Spleen (tissue), 7 donors: ENCODE results near the gene KRTAP5-11.
"Not testable (repeated sequence)": the region's sequence is repeated elsewhere in the genome, so short reads cannot be mapped to it uniquely, and the experiment has no call there.

Experiments used
- POLR2A ChIP-seq, 3 donors: fragments of 450-650 bp; IDR thresholded peaks; one replicate each; pipeline ENCODE4 v1.5.1; 2017; ENCODE audit warnings: antibody characterized with exemption in 3 of 3, mild to moderate bottlenecking in 1 of 3
- TF ChIP-seq, protein P1 (sequence below), 11 experiments: fragments of 200-600 bp in 7 of 11; fragments of 450-650 bp in 4 of 11; sonication (generic) in 4 of 11; IDR thresholded peaks in 8 of 11; conservative IDR thresholded peaks in 3 of 11; 1 replicate in 7 of 11; 2 replicates in 4 of 11; pipeline versions ENCODE4 v1.4.0 to v1.8.0; 2016 to 2021; ENCODE audit warnings: antibody characterized with exemption in 11 of 11, inconsistent platforms in 4 of 11, mild to moderate bottlenecking in 1 of 11
- donor health status: DM: no; HTN: no; CAD: no; lungs with moderate emphysema.
- donor health status: DM: no; HTN: no; CAD: no.
- donor health status: DM: no; HTN: no; CAD: no.

DNA sequence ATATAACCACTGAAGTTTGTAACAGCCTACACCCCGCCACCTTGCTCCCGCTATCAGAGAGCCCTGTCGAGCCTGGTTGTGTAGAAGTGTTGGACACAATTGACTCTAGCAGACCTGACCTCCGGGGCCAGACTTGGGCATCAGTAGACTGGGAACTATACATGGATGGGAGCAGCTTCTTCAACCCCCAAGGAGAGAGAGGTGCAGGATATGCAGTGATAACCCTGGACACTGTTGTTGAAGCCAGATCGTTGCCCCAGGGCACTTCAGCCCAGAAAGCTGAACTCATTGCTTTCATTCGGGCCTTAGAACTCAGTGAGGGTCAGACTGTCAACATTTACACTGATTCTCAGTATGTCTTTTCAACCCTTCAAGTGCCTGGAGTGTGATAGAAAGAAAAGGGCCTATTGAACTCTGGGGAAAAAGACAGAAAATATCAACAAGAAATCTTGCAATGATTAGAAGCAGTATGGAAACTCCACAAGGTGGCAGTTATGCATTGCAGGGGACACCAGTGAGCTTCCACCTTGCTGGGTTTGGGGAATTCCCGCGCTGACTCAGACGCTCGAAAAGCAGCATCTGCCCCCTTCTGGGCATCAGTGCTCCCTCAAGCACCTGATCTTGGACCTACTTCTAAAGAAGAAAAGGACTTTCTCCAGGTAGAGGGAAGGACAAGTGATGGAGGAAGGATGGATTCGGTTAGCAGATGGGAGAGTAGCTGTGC lies 6.3 kb upstream of the KRTAP5-11 start:
- TF ChIP-seq, protein P1, sequence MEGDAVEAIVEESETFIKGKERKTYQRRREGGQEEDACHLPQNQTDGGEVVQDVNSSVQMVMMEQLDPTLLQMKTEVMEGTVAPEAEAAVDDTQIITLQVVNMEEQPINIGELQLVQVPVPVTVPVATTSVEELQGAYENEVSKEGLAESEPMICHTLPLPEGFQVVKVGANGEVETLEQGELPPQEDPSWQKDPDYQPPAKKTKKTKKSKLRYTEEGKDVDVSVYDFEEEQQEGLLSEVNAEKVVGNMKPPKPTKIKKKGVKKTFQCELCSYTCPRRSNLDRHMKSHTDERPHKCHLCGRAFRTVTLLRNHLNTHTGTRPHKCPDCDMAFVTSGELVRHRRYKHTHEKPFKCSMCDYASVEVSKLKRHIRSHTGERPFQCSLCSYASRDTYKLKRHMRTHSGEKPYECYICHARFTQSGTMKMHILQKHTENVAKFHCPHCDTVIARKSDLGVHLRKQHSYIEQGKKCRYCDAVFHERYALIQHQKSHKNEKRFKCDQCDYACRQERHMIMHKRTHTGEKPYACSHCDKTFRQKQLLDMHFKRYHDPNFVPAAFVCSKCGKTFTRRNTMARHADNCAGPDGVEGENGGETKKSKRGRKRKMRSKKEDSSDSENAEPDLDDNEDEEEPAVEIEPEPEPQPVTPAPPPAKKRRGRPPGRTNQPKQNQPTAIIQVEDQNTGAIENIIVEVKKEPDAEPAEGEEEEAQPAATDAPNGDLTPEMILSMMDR (IDR thresholded peaks at IDR 0.05 in 8 of 11, conservative IDR thresholded peaks at IDR 0.05 in 3 of 11), result peak in 3 of 11 experiments; percentile 6 to 30 (median 29)
- TF ChIP-seq POLR2A (IDR thresholded peaks at IDR 0.05), result not testable (repeated sequence)
